HG02973 (cell line): ENCODE results near the gene ADCY1.
"Not testable (repeated sequence)": the region's sequence is repeated elsewhere in the genome, so short reads cannot be mapped to it uniquely, and the experiment has no call there.

Experiments used
- ATAC-seq: cut with Tn5 transposase; IDR thresholded peaks from one replicate; pipeline ENCODE4 v1.9.1; 2021; ENCODE audit warnings: moderate library complexity; ENCODE audit not compliant: unreplicated experiment

Gene ADCY1

DNA sequence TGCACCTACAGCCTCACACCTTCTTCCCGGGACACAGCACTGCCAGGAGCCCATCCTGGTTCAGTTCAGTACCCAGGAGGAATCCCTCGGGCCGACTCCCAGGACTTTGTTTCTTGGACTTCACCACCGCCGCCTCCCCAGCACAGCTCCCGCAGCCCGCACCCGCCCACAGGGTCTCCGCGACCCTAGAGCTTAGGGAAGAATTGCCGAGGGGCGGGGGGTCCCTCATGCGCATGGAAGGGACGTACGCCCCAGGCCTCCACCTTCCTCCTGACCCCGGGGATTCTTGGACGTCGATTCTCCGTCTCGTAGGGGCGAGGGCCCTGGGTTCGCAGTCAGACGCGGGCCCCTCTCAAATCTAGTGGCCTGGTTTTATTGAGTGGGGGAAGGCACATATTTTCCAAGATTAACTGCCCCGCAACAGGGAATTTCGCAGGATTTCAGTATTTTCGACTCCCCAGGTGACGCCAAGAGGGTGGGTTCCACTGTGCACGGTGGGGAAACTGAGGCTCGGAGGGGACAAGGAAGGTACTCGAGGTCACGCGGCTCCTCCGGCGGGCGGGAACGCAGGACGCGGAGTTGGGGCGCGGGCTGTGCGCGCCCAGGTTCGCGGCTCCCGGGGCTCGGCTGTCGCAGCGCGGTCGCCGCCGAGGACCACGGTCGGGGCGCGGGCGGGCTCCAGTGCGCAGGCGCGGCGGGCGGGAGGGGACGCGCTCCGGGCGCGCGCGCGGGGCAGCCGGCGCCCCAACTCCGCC is at the start of gene ADCY1:
TSS of gene ADCY1 (plus strand) at position 708 of the 755 bp plus-strand sequence. CDS start 176 bp downstream, outside the sequence.
- ATAC-seq, result no peak

DNA sequence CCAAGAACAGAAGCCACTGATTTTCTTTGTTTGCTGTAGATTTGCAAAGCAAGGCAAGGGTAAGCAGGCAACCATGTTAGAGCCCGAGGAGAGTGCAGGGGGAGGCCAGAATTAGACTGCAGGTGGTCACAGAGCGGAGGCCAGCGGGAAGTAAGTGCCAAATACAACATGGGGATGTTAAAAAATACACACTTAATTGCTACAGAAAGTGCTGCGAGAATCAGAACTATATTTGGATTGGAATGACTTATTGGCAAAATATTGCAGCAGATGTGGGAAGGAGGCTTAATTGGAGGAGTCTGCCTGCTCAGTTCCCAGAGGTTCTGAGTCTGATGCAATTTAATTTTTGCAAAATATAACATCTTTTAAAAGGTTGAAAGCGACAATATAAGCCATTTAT is 49.7 kb upstream of the ADCY1 start:
- ATAC-seq, result no peak

DNA sequence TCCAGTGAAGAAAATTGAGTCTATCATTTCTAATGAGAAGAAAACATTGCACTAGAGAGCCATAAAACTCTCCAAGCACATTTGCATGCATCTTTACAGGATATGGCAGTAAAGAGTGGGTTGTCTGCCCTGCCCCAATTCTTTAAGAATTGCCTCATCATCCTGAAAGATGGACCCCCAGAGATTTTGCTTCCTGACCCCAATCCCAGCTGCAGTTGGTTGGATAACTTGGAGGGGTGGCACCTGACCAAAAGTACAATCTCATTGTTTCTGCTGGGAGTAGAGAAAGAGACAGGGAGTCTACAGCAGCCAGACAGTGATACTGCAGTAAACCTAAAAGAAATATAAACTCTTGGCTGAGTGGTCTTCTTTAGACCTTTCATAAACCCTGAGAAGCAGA is 49.1 kb upstream of the ADCY1 start:
- no peak for ATAC-seq

DNA sequence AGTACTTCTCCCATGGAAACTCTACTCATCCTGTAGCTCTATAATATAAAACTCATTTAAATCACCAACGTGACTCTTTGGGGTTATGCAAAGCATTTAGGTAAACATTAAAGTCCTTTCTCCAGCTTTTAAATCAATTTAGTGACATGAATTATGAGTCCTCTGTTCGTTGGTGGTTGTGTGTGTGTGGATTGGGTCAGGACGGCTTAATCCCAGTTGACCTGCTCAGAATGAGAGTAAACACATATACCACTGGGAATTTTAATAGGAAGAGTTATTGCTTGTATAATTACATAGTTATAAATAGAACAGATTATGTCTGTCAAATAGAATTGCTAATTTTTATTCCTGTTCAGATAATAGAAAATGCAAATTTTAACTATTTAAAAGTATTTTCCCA is 30.7 kb upstream of the ADCY1 start:
- ATAC-seq, result no peak

DNA sequence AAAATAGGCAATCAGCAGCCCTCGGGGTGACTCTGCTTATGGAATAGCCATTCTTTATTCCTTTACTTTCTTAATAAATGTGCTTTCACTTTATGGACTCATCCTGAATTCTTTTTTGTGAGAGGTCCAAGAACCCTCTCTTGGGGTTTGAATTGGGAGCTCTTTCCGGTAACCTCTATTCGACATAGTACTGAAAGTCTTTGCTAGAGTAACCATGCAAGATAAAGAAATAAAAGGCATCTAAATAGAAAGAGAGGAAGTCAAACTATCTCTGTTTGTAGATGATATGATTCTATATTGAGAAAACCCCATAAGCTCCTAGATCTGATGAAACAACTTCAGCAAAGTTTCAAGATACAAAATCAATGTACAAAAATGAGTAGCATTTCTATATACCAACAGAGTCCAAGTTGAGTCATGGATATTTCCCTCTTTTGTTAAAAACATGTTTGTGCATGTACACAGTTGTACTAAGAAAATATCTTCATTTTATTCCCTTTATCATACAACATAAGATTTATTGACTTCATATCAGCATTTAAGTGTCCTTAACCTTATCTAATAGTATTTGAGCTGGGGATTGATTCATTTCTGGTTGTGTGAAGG is 29.0 kb upstream of the ADCY1 start:
- not testable (repeated sequence) for ATAC-seq

DNA sequence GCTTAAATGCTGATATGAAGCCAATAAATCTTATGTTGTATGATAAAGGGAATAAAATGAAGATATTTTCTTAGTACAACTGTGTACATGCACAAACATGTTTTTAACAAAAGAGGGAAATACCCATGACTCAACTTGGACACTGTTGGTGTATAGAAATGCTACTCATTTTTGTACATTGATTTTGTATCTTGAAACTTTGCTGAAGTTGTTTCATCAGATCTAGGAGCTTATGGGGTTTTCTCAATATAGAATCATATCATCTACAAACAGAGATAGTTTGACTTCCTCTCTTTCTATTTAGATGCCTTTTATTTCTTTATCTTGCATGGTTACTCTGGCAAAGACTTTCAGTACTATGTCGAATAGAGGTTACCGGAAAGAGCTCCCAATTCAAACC is 25.3 kb upstream of the ADCY1 start:
- peak; percentile 61 for ATAC-seq

DNA sequence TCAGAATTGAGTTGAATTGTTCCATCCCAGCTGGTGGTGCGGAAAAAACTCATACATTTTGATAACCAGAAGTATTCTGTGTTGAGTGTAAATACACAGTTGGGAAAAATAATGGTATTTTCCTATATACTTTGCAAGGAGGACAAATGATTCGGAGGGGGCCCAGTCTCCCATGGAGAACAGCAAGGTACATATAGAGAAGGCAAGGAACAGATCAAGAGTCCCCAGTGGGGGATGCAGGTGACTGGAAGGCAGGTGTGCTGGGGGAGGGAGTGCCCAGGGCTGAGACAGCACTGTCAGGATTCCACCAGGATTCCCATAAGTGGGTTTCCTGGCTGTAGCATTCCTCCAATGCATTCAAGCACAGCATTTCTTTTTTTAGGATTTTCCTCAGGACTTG is 10.8 kb upstream of the ADCY1 start:
- ATAC-seq, result no peak

DNA sequence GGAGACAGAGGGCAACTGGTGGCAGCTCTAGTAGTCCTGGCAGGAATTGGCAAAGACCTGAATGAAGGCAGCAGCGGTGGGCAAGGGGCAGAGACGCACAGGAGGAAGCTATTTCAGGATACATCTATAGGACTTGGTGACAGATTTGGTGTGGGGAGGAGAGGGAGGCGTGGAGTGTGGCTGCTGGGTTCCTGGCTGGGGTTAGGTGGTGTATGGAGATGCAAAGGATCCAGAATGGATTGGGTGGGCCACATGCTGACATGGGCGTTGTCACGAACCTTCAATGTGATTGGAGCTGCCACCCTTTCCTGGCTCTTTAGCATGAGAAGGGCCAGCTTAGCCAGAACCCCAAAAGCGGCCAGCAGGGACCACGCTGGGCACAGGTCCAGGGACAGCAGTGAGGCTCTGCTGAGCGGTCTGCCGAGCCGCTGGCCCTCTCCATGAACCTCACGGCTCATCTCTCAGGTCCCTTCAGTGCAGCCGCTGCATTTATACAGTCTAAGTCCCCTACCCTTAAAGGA is 10.2 kb upstream of the ADCY1 start:
- ATAC-seq, result no peak

DNA sequence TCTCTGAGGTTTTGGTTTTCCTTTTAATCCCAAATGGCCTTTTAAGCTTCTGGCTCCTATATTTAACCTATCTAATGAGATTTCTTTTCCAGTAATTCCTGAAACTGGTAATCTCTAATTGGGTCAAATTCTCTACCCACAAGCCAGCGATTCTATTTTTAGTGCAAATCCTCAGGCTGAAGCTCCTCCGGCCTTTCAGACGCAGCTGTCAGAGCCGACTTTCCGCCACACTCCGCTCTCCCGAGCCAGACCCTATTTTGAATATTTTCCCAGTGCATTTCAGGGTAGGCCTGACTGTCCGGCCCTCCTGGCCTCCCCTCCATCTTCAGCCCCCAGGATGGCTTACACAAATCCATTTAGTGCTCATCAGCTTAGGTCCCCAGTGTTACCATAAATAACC is 9.7 kb upstream of the ADCY1 start:
- no peak for ATAC-seq

DNA sequence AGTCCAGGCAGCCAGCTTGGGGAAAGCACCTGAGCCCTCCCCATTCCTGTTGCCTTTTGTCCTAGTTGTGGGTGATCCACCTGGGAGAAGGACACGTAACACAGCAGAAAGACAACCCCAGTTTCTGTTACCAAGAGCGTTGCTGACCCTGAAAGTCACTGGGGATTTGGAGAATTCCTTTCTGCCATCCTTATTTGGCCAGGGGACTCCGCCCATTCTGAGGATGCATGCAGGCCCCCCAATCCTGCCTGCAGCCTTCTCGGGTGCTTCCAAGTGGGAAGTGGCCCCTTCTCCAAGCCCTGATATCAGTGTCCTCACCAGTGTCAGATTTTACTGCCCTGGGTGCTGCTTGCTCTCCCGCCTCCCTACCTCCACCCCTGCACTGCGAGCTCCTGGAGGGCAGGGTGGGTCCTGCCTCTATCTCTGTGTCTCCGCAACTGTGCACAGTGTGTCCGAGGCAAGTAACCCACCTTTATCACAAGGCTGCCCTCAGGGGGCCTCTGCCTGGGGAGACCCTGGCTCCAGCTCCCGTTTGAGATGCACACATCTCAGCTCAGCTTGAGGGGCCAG is 9.2 kb upstream of the ADCY1 start:
- no peak for ATAC-seq

DNA sequence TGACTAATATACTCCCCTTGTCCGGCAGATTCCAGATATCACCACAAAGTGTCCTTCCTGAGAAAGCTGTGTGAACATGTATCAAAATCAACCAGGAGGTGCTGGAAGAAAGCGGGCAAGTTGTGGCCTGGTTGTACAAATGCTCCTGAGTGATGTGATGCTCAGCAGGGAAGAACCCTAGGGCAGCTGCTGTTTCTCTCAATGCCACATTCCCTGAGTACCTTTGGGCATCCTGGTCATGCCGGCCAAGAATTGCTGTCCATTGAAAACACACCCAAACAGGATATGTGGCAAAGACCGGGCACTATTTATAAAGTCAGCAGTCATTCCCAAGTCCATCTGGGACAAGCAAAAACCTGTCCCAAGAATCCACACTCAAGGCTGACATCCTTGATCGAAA is 7.8 kb upstream of the ADCY1 start:
- no peak for ATAC-seq

DNA sequence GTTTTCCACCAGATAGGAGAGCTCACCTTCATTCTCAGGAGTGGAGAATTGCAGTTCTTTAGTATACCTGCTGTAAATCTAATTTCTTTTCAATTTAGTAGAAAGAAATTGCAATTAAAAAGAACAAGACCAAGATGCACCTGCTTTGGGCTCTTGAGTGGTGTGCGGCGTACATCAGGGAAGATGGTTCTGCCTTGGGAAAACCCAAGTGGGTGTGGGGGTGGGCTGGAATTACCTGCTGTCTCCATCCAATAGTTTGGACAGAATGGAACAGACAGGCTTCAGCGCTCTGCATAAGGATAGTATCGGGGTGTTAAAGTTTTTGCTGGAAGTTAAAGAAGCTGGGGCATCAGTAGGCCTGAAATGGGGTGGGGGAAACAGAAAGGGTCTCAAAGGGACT is 7.2 kb upstream of the ADCY1 start:
- no peak for ATAC-seq

DNA sequence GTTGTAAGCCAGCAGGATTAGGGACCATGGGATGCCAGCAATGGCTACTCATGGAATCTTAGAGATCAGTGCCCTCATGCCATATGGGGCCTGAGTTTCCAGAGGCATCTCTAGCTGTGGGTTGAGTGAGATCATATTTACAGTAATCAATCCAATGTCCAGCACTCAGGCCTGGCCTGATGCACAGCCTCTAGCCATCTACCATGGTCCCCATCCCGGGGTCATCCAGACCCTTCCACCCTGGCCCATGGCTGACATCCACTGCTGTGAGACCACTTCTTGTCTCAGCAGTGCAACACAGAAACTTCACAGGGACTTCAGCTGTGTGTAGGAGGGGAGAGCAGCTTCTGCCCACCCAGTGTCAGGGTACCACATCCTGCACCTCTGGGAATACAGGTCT is 6.5 kb upstream of the ADCY1 start:
- no peak for ATAC-seq

DNA sequence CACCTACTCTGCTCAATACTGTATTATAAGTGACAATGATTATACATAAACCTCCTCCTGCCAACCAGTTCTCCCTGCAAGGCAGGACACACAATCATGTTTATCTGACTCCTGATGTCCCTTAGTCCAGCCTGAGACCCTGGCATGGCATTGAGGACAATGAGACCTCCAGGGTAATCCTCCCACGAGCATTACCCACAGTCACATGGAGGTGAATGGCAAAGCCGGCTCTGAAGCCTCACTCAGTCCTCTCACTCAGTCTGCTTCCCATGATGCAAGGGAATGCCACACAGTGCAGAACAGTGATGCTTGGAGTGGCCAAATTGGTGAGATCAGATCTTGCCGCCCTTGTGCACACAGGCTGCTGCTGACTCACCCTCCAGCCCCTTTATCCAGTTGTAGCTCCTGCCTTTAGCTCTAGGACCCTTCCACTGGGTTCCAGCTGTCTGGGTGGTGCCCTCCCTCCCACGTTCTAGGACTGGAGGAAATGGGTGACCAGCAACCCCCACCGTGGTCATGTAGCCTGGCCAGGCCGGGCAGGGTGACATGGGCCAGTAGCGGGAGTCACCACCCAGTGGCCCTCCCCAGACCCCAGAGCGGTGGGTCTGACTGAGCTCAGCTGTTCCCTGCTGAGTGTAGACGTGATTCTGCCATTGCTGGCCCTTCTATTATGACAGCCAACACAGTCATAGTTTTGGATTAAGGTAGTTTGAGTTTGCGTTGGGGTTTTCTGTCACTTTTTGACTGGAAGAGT is 5.5 kb upstream of the ADCY1 start:
- no peak for ATAC-seq

DNA sequence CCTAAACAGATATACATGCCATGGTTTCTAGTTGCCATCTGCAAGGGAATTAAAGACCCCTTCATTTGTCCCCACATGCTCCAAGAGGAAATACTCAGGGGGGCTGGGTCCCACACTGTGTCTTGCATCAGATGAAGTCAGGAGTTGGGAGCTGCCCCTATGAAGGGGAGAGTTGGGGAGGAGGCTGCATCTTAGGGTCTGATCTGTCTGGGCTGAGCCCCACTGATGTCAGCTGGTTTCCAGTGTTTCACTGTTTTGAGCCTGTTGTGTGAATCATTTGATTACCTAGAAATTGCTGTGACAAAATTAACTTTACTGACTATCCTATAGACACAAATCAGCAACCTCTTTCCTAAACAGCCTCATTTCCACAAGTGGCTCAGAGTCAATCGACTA is 4.9 kb upstream of the ADCY1 start:
- ATAC-seq, result no peak

DNA sequence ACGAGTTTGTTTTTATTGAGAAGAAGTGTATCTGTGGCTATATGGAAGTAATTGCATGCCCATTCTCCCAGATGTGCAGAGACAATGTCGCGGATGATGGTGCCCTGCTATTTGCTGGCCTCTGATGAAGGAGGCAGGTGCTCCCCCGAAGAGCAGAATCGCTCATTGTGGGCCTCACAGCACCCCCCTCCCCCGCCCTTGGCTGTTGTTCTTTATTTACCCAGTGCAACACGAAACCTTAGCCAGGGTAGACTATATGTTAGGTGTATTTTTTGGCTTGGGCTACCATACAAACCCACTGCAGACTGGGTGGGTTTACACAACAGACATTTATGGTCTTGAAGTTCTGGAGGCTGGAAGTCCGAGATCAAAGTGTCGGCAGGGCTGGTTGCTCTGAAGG is 3.4 kb upstream of the ADCY1 start:
- ATAC-seq, result no peak

DNA sequence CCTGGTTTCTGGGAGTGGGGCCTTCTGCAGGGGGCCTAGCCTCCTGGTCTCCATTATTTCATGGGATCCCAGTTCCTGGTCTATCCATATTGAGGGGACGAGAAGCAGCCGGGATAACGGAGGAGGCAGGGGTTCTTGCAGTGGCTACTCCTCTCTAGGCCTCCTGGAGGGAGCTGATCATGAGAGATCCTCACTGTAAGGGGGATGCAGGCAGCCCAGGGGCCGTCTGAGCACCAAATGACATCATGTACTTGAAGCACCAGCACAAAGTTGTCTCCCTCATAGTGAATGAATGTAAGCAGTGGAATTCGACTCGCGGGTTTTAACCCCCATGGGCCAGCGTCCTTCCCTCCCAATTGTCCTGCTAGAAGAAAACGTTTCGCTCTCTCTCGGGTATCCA is 964 bp upstream of the ADCY1 start:
- no peak for ATAC-seq

DNA sequence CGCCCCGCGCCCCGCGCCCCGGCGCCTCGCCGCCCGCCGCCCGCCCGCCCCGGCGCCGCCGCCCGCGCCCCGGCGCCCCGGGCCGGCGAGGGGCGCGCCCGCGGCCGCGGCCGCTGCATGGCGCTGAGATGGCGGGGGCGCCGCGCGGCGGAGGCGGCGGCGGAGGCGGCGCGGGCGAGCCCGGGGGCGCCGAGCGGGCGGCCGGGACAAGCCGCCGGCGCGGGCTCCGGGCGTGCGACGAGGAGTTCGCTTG is 174 bp downstream of the ADCY1 start:
- no peak for ATAC-seq

DNA sequence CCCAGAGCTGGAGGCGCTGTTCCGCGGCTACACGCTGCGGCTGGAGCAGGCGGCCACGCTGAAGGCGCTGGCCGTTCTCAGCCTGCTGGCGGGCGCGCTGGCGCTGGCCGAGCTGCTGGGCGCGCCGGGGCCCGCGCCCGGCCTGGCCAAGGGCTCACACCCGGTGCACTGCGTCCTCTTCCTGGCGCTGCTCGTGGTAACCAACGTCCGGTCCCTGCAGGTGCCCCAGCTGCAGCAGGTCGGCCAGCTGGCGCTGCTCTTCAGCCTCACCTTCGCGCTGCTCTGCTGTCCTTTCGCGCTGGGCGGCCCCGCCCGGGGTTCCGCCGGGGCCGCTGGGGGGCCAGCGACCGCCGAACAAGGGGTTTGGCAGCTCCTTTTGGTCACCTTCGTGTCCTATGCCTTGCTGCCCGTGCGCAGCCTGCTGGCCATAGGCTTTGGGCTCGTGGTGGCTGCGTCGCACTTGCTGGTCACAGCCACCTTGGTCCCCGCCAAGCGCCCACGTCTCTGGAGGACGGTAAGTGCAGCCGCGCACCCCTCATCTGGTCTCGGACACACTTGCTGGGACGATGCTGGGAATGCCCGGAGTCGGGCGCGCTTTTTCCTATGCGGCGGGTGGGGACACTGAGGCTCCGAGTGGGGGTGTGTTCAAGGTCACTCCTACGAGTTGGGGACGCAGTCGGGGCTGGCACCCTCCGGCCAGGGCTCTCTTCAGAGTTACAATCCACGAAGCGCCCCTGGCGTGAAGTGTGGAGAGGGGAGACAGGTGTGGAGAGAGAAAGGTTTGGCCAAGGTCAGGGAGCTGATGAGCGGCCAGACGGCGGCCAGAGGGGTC is 717 bp downstream of the ADCY1 start:
- ATAC-seq, result peak; percentile 42

DNA sequence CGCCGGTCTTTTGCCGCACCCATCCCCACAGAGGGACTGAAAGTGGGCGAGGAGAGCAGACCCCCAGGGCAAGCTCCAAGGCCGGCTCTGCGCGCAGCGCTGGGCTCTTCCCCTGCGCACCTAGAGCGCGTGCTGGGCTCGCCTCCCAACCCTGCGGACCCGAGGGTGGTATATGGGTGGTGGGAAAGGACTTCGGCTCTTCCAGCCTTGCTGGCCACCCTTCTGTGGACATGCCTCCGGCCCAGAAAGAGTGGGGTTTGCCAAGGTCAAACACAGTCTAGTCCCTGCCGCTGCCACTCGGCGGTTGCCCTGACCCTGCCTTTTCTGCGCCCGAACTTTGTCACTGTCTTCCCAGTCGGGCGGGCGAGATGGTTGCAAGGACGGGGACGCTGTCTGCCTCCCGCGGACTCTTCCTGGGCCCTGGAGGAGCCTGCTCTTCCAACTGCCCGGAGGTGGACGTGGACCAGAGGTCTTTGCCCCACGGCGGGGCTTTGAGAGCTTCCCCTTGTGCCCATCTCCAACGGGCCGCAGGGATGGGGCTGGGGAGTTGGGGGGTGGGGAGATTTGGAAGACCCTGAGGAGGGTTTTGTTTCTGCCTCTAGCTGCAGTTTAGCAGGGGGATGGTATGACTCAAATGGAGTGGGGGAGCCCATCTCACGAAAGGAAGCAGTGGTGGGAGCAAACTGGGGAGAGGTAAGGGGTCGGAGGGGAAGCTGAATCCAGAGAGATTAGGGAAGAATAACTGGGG is 1.5 kb downstream of the ADCY1 start:
- no peak for ATAC-seq
